Inferior parietal cortex (tissue), 1 donor: ENCODE data around the gene NR2F6.

Experiments
- DNase-seq: peaks from one replicate; pipeline ENCODE4 v3.0.0-alpha.2; 2016; ENCODE audit errors: extremely low spot score

The NR2F6 gene

DNA sequence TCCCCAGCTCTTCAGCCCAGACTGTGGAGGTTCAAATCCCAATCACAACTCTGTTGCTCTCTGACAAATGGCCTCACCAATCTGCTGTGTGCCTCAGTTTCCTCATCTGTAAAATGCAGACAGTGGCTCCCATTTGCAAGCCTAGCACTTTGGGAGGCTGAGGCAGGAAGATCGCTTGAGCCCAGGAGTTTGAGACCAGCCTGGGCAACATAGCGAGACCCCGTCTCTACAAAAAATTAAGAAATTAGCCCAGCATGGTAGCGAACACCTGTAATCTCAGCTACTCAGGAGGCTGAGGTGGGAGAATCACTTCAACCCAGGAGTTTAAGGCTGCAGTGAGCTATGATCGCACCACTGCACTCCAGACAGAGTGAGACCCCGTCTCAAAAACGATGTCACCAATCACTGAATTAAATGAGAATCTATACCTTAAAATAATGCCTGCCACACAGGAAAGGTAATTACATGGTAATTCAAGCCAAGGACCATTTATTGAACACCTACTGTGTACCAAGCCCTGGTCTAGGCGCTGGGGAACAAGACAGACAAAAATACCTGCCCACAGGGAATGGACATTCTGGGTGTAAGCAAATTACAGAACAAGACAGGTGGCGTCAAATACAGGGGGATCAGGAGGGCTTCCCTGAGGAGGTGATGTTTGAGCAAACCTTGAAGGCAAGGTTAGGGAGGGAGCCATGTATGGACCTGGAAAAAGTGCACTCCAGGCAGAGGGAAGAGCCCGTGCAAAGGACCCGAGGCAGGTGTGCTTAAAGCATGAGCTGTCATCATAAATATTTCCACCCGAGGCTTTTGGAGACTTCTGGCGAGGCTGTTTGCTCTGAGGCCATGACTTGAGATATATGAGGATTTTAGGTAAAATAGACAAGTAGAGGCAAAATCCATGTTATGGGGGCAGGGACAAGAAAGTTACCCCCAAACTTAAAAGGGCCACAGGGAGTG lies 7.7 kb downstream of the NR2F6 start:
- DNase-seq: no peak

DNA sequence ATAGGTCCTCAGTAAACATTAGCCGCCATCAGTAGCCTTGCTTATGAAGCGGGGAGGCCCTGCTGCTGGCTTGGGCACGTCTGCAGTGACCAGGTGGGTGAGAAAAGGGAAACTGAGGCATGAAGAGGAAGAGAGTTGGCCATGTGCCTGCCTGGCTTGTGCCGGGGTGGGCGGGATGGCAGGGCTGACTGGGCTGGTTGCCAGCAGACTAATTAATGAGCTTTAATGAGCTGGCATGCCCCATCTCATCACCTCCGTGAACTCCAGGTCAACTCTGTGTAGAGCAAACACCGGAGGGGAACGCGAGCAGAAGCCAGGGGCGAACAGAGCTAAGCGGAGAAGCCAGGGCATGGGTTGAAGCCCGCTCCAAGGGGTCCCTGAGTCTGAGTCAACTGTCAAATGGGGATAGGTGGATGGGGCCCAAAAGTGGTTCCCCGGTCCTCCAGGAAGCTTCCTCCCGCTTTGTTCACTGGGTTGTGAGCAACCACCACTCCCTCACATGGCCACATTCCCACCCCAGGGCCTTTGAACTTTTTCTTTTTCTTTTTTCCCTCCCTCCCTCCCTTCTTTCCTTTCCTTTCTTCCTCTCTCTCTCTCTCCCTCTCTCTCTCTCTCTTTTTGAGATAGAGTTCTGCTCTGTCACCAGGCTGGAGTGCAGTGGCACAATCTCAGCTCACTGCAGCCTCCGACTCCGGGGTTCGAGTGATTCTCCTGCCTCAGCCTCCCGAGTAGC lies 8.7 kb downstream of the NR2F6 start:
- no peak for DNase-seq

DNA sequence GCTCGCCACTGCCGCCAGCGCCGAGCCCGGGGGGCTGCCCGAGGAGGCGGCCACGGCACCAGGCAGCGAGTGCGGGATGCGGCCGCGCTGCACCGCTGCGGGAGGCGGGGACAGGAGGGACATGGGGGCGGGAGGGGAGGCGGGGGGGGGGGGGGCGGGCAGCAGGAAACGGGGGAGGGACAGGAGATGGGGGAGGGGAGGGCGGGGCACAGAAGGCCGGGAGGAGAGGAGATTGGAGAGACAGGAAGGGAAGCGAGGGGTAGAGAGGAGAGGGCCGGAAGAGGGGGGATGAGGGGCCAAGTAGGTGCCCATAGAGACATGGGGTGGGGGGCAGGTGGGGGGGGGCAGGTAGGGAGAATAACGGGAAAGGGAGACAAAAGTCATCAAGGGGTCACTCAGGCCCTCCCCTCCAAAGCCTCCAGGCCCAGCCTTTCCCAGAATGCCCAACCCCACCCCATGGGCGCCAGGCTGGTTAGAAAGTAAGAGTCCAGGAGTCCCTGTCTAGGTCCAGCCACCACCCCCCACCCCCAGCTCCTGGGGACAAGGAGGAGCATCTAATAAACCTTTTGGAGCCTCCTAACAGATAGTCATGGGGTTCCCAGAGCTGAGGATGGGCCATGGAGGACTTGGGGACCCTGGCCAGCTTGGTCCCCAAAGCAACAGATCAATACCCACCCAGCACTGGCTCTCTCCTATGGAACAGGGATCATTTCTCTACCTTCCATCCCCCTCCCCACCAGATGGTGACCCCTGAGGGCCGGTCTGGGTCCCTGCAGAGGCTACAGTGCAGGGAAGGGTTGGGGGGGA lies 9.5 kb downstream of the NR2F6 start:
- no peak for DNase-seq

DNA sequence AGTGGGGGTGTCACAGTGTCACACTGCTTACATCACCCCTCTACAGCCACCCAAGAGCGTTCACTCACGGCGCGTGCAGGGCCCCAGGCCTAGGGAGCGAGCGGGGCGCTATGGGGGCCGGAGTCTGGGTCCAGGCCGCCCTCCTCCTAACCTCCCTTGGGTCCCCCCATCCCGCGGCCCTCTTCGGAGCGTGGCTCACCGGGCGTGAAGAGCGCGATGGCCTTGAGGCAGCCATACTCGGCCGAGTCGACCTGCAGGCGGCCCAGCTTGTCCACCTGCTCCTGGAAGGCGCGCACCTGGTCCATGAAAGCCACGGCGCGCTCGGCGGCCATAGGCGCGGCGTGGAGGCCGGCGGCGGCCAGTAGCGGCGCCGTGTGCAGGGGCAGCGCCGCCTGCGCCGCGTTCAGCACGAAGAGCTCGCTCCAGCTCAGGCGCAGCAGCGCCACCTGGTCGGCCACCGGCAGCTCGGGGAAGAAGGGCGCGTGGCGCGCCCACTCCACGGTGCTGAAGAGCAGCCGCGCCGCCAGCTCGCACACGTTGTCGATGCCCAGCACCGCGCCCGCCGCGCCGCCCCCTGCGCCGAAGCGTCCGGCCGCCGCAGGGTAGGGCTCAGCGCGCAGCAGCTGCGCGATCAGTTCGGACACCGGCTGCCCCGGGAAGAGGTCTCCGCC lies 10.3 kb downstream of the NR2F6 start:
- DNase-seq: peak; percentile 56

DNA sequence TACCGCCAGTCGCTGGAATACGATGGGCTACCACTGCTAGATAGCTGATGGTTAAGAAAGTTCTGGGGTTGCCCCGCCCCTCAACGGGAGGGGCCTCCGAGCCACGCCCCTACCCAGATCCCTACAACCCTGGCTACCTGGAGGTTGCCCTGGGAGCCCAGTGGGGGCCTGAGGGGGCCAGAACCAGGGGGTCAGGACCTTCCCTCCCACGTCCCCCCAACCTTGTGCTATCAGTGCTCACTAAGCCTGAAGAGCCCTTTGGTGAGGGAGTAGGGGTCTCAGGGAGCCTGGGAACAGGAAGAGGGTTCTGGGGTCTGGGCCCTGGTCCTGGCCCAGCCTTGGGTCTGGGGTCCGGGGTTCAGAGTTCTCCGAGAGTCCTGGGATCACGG lies 10.8 kb downstream of the NR2F6 start:
- no peak for DNase-seq

DNA sequence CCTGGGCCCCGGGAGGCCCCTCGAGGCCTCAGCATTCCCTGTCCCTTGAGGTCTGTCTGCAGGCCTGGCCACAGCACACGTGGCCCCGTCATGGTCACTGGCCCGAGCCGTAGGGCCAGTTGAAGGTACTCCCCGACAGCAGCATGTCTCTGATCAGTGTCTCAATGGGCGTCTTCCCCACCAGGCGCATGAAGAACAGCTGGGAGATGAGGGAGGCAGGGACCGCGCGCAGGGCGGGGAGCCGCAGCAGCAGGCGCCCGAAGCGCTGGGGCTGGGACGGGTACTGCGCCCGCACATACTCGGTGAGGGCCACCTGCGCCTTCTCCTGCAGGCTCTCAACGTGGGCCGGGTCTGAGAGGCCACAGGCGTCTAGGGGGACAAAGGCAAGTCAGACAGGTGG lies 13.5 kb downstream of the NR2F6 start:
- DNase-seq: no peak

DNA sequence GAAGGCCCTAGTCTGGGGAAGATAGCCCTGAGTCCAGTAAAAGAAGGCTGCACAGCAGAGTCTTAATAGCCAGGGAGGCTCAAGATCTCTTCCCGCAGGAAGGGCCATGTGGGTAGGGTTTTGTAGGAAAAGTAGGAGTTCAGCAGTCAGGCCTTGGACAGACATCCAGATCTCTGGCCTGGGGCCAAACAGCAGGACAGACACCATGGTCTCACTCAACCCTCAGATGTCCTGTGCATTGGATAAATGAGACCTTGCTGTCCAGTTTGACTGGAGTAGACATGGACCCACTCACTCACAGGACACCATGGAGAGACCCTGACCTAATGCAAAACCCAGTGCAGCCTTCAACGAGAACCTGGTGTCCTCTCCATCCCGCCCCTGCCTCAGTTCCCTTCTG lies 15.8 kb downstream of the NR2F6 start:
- DNase-seq: no peak

DNA sequence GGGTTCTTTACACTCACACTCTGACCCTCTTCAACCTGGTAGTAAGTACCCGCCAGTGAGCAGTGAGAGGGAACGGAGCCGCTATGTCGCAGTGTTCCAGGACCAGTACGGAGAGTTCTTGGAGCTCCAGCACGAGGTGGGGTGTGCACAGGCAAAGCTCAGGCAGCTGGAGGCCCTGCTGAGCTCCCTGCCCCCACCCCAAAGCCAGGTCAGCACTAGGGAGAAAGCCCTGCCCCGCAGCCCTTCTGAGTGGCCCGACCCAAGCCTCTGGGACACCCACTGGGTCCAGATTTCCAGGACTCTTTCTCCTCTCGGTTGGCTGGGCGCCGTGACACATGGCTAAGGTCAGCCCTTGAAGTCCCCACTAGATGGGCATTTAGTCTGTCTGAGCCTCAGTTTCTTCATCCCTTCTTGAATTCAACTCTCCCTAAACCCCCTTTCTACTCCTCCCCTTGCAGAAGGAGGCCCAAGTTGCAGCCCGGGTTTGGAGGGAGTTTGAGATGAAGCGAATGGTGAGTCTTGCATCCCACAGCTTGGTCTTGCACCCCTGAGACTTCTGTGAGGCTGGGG lies 17.8 kb downstream of the NR2F6 start:
- no peak for DNase-seq

DNA sequence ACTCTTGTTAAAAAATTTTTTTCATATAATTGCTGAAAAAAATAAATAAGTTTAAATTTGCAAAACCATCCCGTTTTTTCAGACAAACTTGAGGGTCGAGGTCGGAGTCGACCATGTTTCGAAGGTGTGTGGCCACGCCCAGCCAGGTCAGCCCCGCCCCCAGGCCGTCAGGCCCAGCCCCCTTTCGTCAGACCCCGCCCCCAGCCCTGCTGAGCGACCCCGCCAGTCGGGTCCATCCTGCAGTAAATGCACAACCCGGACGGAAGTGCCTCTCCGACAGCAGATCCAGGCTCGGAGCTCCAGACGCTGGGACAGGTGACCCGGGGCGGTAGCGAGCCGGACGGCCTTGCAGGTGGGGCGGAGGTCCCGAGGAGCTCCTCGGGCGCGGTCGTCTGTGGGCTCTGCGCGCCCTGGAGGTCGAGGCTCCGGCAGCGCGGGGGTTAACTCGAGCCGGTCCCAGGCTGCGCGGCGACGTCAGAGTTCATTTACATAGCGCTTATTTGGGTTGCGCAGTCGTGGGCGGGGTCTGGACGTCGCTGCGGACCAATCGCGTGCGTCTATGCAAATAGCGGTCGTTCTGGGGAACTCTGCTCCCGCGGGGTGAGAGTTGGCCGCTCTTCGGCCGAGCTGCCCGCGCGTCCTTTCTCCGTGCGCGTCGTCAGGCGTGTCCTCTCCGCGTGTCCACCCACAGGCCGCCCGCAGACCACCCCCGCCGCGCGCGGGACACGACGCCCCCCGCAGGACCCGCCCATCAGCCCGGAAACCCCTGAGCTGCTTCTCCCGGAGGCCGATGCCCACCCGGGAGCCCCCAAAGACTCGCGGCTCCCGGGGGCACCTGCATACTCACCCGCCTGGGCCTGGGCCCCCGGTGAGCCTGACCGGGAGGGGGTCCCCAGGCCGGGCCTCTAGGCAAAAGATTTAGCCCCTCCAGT lies 19.5 kb downstream of the NR2F6 start, which contains the start of gene OCEL1:
TSS of gene OCEL1 (plus strand) at position 225 of the 932 bp plus-strand sequence. CDS start at position 247, 22 bp downstream.
- DNase-seq: peak; percentile 98

DNA sequence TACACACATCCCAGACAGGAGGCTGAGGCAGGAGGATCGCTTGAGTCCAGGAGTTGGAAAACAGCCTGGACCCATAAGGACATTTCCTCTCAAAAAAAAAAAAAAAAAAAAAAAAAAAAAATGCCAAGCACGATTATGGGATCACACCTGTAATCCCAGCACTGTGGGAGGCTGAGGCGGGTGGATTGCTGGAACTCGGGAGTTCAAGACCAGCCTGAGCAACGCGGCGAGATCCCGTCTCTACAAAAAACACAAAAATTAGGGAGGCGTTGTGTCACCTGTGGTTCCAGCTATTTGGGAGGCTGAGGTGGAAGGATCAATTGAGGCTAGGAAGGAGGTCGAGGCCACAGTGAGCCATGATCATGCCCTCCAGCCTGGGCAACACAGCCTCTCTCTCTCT lies 20.7 kb downstream of the NR2F6 start:
- no peak for DNase-seq

DNA sequence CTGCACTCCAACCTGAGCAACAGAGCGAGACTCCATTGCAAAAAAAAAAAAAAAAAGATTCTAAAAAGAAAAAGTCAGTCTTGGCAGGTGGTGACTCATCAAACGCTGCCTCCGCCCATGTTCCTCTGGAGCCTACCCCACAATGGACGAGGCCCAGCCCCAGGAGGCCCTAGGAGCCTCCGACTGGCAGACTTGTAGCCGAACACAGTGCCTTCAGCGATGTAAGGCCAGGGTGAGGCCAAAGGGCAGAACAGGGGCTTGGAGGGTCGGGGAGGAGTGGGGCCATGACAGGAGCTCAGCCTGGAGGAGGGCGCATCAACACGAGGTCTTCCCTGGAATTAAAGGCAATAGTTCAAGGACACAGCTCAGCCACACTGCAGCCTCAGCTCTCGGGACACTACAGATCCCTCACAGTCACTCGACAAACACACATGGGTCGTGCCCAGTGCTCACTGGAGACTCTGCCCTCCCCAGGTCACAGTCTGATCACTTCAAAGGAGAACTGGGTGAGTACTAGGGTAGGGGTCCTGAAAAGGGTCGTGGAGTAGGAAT lies 25.4 kb downstream of the NR2F6 start:
- DNase-seq: peak; percentile 20

DNA sequence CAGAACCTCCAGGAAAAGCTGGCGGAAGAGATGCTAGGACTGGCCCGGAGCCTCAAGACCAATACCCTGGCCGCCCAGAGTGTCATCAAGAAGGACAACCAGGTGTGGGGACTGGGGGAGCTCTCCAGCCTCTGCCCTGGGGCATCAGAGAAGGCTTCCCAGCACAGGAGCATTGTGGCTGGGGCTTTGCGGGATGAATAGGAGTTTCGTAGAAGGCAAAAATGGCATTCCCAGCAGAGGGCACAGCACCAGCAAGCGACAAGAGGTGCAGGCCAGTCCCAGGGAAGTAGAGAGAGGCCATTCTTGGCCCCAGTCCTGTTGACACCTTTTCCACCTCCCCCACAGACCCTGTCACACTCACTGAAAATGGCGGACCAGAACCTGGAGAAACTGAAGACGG lies 26.4 kb downstream of the NR2F6 start:
- DNase-seq: no peak

DNA sequence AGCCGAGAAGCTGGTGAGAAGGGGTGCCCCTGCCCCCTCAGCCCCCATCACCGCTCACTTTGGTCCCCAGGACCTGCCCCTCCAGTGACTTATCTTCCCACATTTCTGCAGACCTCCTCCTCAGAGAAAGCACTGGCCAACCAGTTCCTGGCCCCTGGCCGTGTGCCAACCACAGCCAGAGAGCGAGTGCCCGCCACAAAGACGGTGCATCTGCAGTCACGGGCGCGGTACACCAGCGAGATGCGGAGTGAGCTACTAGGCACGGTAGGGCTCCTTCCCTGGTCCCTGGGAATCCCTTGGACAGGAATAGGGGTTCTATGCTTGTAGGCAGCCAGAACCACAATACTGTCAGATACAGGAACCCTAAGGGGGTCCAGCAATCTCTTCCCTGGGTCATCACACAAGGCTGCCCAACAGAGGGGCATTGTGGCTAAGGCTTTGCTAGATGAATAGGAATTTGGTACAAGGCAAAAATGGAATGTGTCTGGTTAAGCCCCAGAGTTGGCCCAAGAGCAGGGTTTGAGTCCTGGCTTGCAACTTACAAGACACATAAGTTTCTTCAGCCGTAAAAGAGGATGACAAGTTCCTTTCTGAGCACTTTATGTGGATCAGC lies 29.6 kb downstream of the NR2F6 start:
- DNase-seq: no peak

DNA sequence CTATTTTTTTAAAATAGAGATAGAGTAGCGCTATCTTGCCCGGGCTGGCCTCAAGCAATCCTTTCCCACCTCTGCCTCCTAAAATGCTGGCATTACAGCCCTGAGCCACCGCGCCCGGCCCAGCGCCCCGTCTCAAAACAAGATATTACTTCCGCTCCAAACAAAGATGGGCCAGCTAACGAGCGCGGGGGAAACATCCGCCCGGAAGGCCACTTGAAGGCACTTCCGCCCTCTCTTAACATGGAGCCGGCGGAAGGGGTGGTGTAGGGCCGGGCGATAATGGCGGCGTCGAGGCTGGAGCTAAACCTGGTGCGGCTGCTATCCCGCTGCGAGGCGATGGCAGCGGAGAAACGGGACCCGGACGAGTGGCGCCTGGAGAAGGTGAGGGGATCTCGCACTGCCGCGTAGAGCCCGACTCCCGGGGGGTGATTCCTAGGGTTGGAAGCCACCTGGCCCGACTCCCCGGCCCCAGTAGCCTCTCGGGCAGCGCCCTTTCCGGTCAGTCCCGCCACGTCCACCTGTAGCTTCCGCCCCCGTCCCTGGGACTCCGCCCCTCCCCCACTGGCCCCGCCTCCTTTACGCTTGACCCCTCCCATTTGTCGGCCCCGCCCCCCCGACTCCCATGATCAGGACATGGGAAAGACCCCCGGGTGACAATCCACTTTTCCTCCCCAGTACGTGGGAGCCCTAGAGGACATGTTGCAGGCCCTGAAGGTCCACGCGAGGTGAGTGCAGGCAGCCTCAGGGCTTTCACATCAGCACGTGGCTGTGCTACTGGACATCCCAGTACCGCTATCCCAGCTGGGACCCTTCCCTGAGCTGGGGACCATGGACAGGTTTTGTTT lies 30.4 kb downstream of the NR2F6 start, which contains the start of gene USE1:
TSS of gene USE1 (plus strand) at position 231 of the 845 bp plus-strand sequence. CDS start at position 280, 49 bp downstream.
- DNase-seq: peak; percentile 96

DNA sequence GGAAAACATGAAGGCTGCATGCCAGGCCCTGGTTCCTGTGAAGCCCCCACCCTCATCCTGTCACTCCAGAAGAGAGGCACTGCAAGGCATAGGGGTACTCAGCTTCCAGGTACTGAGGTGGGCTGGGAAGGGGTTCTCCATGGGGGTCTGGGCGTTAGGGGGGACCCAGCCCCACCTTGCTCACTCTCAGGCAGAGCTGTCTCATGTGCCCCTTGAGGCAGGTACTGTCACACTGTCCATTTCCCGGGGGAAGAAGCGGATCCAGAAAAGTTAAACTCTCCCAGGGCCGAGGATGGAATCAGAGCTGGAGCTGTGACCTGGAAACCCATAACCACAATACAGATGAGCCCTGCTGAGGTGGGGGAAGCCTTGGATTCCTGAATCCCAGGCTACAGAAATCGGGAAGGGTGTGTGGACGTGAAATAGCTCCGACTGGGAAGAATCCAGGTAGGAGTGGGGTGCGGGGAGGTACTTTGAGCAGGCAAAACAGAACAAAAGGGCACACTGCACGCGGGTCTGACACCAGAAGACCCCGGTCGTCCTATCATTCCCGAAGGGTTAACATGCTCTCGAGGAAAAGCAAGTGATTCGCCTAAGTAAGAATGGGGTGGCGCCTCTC lies 31.1 kb downstream of the NR2F6 start:
- peak; percentile 2 for DNase-seq

DNA sequence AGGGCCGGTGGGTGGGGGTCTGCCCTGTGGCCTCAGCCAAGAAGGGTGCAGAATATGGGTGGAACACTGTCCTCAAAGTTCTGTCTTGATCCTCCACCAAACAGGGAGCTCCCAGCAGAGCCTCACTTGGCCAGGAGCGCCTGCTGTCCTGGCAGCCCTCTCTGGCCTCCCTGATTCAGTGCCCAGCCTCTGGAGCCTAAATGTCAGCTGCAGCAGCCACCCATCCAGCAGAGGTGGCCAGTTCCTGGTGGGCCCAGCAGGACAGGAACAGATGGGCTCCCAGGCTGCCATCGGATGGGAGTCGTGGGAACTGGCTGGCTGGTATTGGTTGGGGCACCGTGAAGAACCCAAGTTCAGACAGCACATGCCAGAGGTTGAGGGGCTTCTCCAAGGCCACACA lies 32.4 kb downstream of the NR2F6 start:
- no peak for DNase-seq

DNA sequence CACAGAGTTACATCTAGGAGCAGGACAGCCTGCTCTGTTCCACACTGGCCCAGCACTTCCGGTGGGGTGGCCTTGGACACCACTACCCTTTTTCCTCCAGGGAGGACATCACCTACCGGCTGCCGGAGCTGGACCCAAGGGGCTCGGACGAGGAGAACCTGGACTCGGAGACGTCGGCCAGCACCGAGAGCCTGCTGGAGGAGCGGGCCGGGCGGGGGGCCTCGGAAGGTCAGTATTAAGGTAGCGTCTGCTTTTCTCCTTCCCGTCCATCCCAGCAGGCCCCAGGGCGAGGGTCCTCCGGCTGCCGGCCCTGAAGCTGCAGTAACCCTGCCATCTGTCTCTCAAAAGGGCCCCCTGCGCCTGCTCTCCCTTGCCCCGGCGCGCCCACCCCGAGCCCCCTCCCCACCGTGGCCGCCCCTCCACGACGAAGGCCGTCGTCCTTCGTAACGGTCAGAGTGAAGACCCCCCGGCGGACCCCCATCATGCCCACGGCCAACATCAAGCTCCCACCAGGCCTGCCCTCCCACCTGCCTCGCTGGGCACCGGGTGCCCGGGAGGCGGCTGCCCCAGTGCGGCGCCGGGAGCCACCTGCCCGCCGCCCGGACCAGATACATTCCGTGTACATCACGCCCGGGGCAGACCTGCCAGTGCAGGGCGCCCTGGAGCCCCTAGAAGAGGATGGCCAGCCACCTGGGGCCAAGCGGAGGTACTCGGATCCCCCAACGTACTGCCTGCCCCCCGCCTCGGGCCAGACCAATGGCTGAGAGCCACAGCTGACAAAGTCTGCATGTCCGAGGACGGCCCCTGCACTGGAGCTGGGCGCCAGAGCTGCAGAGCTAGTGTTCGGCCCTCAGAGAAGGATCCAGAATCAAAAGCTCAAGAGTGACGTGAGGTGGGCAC lies 33.9 kb downstream of the NR2F6 start:
- DNase-seq: no peak
